ENCODE measurements around the gene LHB.

DNA sequence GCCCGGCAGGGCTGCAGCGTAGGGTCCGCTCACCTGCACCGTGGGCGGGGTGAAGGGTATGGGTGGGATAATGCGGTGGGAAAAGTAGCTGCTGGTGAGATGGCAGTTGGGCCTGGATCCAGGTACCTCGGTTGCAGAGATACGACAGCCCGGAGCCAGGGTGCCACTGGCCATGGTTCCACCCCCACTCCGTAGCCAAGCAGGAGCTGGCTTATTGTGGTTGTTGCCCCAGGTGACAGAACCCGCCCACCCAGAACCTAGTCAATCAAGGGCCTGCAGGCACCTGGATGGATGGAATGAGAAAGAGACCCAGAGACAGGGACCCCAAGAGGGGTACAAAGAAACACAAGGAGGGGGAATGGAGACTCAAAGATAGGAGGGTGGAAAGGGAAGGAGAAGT is 3.5 kb upstream of the LHB start:
- TF ChIP-seq POLR2A (IDR thresholded peaks at IDR 0.05; ENCODE audit: low read depth, low read length) = no peak
- TF ChIP-seq POLR2AphosphoS5 (IDR thresholded peaks at IDR 0.05; ENCODE audit: low read depth, low read length) = no peak

Measured in GM12892 (cell line).